ENCODE measurements around the gene OR52E2.
"Not testable (repeated sequence)": the region's sequence is repeated elsewhere in the genome, so short reads cannot be mapped to it uniquely, and the experiment has no call there.

The OR52E2 gene

DNA sequence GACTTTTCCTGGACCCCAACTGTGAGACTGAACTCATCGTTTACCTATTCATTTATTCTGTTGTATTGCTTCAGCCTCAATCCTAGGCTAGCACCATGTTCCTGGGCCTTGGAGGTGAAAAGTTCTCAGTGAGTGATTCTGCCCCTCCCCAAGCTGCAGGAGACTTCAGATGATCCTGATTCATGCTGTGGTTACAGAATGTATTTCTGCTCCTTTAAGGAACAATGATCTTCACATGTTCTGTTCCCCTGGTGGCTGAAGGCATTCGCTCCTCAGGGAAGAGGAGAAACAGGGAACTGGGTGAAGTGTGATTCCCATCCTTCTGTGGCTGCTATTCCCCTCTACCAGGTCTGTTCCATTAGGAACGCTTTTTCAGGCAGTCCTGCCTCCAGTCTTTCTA lies 12.4 kb upstream of the OR52E2 start:
- TF ChIP-seq, protein P1, sequence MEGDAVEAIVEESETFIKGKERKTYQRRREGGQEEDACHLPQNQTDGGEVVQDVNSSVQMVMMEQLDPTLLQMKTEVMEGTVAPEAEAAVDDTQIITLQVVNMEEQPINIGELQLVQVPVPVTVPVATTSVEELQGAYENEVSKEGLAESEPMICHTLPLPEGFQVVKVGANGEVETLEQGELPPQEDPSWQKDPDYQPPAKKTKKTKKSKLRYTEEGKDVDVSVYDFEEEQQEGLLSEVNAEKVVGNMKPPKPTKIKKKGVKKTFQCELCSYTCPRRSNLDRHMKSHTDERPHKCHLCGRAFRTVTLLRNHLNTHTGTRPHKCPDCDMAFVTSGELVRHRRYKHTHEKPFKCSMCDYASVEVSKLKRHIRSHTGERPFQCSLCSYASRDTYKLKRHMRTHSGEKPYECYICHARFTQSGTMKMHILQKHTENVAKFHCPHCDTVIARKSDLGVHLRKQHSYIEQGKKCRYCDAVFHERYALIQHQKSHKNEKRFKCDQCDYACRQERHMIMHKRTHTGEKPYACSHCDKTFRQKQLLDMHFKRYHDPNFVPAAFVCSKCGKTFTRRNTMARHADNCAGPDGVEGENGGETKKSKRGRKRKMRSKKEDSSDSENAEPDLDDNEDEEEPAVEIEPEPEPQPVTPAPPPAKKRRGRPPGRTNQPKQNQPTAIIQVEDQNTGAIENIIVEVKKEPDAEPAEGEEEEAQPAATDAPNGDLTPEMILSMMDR (IDR thresholded peaks at IDR 0.05), result no peak
- no peak for DNase-seq
- intact Hi-C loops (cut with DNase I; ENCODE audit: low total_unique reads), result no loop called here
- Histone ChIP-seq H3K4me3 (no peak overlapping the region), H3K27ac (no peak overlapping the region), H3K9me3 (no peaks in the 10 kb centered on the region), H3K36me3 (no peaks in the 10 kb centered on the region), H3K4me1 (no peaks in the 10 kb centered on the region), H3K27me3 (no peaks in the 10 kb centered on the region)

DNA sequence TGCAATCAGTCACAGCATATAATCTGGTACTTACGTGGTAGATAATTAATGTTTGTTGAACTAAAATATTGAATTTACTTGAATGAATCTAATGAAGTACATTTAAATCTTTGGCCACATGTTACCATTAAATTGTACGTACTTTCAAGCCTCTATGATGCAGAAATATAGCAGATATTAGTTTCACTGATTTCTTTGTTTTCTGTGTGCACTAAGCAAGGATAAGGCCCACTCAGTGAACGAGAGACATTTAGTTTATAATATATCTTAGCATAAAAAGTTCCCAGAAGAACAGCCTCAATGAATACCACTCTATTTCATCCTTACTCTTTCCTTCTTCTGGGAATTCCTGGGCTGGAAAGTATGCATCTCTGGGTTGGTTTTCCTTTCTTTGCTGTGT lies 9.8 kb upstream of the OR52E2 start, which contains the start of gene OR52E1:
Gene OR52E1, plus strand, starts transcription at position 301 of the 400 bp plus-strand sequence.
- H3K27ac ChIP-seq, result no peak within 1 kb of the TSS
- H3K4me3 ChIP-seq, result no peak within 1 kb of the TSS
- DNase-seq, result no peak
- TF ChIP-seq, protein P1 (IDR thresholded peaks at IDR 0.05), result no peak
- H3K9me3 ChIP-seq, result no peaks in the 10 kb centered on the region
- no peaks in the 10 kb centered on the region for H3K36me3 ChIP-seq
- H3K27me3 ChIP-seq, result no peaks in the 10 kb centered on the region
- no peaks in the 10 kb centered on the region for H3K4me1 ChIP-seq
- intact Hi-C loops (cut with DNase I; ENCODE audit: low total_unique reads), result no loop called here

DNA sequence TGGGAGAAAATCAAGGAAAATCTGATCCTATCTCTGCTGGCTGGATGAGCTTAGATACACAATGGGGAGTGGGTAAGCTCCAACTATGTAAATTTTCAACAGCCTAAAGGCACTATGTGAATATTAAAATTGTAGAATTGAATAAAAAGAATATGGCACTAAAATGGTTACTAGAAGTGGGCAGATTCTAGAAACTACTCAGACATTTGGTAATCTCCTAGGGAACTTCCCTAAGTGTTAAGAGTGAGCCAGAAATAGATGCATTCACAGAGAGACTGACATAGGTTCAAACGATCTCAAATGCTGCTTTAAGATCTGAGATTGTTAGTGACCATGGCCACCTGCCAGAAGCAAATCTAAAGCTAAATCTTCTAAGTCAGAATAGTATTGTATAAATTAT lies 5.6 kb upstream of the OR52E2 start:
- Histone ChIP-seq H3K4me3 (no peak overlapping the region), H3K27ac (no peak overlapping the region), H3K36me3 (no peaks in the 10 kb centered on the region), H3K9me3 (no peaks in the 10 kb centered on the region), H3K4me1 (no peaks in the 10 kb centered on the region), H3K27me3 (no peaks in the 10 kb centered on the region)
- TF ChIP-seq, protein P1 (IDR thresholded peaks at IDR 0.05), result no peak
- intact Hi-C loops (cut with DNase I; ENCODE audit: low total_unique reads), result no loop called here
- no peak for DNase-seq

GRCh38 chr11:5058679-5059078 lies 748 bp downstream of the OR52E2 start:
- H3K4me3 ChIP-seq; H3K36me3 ChIP-seq; H3K9me3 ChIP-seq; H3K4me1 ChIP-seq; intact Hi-C loops (cut with DNase I; ENCODE audit: low total_unique reads); DNase-seq; H3K27me3 ChIP-seq; H3K27ac ChIP-seq: not testable (repeated sequence)

- Histone ChIP-seq H3K27ac (no peak overlapping the region), H3K4me3 (no peak overlapping the region), H3K9me3 (no peaks in the 10 kb centered on the region), H3K4me1 (no peaks in the 10 kb centered on the region), H3K36me3 (no peaks in the 10 kb centered on the region), H3K27me3 (no peaks in the 10 kb centered on the region)
- no peak for DNase-seq
- TF ChIP-seq, protein P1 (IDR thresholded peaks at IDR 0.05), result no peak
- intact Hi-C loops (cut with DNase I; ENCODE audit: low total_unique reads), result no loop called here
Measured at GRCh38 chr11:5046754-5047330, 12.6 kb downstream of the OR52E2 start.

- H3K9me3 ChIP-seq, result no peaks in the 10 kb centered on the region
- no peaks in the 10 kb centered on the region for H3K27me3 ChIP-seq
- no peaks in the 10 kb centered on the region for H3K4me1 ChIP-seq
- no peak within 1 kb of the TSS for H3K4me3 ChIP-seq
- intact Hi-C loops (cut with DNase I; ENCODE audit: low total_unique reads), result no loop called here
- DNase-seq, result no peak
- no peaks in the 10 kb centered on the region for H3K36me3 ChIP-seq
- no peak within 1 kb of the TSS for H3K27ac ChIP-seq
- TF ChIP-seq, protein P1 (IDR thresholded peaks at IDR 0.05), result no peak
Measured at GRCh38 chr11:5046226-5046625, 13.2 kb downstream of the OR52E2 start, which contains the start of gene OR52J3. TSS of gene OR52J3 (plus strand) at chr11:5046526. CDS start at chr11:5046526, 0 bp downstream.

All from tibial artery (tissue), 4 donors.